ENCODE data around the gene ZNF275. TPM values are rescaled to one million over a fixed set of nuclear protein-coding genes. Genes with fewer than 3 reads are reported as not detected.

Gene ZNF275
- total and polyA plus RNA-seq, 2 of the 4 experiments (the other 2 are of a cell fraction): 6.6 to 9.7 TPM

DNA sequence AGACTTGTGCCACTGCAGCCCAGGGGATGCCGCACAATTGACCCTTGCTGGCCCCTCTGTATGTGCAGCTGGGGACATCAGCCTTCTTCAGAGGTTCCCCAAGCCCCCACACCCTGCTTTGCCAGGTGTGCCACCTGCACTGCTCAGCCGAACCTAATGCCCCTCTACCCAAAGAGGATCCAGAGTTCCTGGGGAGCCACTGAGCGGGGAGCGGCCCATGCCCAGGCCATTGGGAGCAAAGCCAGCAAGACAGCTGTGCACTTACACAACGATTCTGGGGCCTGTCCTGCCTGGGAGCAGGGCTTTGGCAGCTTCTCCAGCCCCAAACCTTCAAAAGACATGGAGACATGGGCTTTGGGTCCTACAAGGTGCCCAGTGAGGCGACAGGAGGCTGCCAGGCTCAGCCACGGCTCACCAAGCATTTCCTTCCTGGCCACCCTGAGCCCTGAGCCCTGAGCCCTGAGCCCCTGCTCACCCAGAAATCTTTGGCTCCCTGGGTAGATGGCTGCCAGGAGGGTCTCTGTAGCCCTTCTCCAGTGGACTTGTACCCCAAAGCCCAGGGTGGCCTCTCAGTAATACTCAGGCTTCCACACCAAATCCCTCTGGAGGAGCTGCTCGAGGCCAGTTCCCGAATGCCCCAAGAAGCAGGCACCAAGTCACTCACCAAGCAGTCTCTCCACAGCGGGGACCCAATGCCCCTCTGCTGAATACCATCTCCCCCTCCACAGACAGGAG, 54.2 kb downstream of the ZNF275 start:
- H4K5ac ChIP-seq (ENCODE audit: low read depth, low read length): no peak overlapping the region
- no peak overlapping the region for H2AK5ac ChIP-seq (ENCODE audit: low read depth, low read length)
- in situ Hi-C loops (cut with MboI; ENCODE audit: low sequenced_read_pairs) (no loop called here), intact Hi-C loops (cut with micrococcal nuclease) (no loop called here), dilution Hi-C loops (cut with HindIII; ENCODE audit: low sequenced_read_pairs, unreplicated experiment) (no loop called here)
- no peak overlapping the region for H2AK9ac ChIP-seq (replicated peaks; ENCODE audit: low read depth, low read length, poor library complexity)
- no peaks in the 10 kb centered on the region for H3K4me1 ChIP-seq (ENCODE audit: control insufficient read depth, insufficient read depth, low read length)
- no peaks in the 10 kb centered on the region for H3K36me3 ChIP-seq (ENCODE audit: control insufficient read depth, insufficient read depth, low read length)
- BruUV-seq (replicated peaks): no TSS peak
- ChIA-PET POLR2A (ENCODE audit: unreplicated experiment) (no interaction called here), CTCF (no interaction called here)
- H3K4me3 ChIP-seq (ENCODE audit: insufficient read depth, low read depth, low read length): no peak overlapping the region
- WGBS, 2 experiments (ENCODE audit: extremely low coverage in 2 of 2, insufficient read length in 1 of 2): 60% methylated on average over 3 of the region's 10 CpGs; no CpG with 5 or more reads in 1 of the 2 experiments
- peaks cover 3% of the 10 kb centered on the region; the same call in 1 of the 2 replicates for H3K9me3 ChIP-seq (ENCODE audit: control insufficient read depth, insufficient read depth, low read length)
- TF ChIP-seq NFE2L2 (IDR thresholded peaks at IDR 0.05; ENCODE audit: low read depth, low read length) (no peak), SMC3 (IDR thresholded peaks at IDR 0.05; ENCODE audit: low read depth, low read length) (no peak), BHLHE40 (IDR thresholded peaks at IDR 0.05; ENCODE audit: low read depth, low read length) (no peak), RCOR1 (IDR thresholded peaks at IDR 0.05; ENCODE audit: insufficient replicate concordance, low read length) (no peak), MAFK (IDR thresholded peaks at IDR 0.05; ENCODE audit: low read depth, low read length) (no peak), CEBPB (IDR thresholded peaks at IDR 0.05; ENCODE audit: low read depth, low read length) (no peak), RAD21 (IDR thresholded peaks at IDR 0.05; ENCODE audit: low read length) (no peak), RFX5 (IDR thresholded peaks at IDR 0.05; ENCODE audit: low read depth, low read length) (no peak), FOS (IDR thresholded peaks at IDR 0.05; ENCODE audit: low read depth, low read length) (no peak), USF2 (IDR thresholded peaks at IDR 0.05; ENCODE audit: low read depth, low read length) (no peak)
- TF ChIP-seq, protein P1, sequence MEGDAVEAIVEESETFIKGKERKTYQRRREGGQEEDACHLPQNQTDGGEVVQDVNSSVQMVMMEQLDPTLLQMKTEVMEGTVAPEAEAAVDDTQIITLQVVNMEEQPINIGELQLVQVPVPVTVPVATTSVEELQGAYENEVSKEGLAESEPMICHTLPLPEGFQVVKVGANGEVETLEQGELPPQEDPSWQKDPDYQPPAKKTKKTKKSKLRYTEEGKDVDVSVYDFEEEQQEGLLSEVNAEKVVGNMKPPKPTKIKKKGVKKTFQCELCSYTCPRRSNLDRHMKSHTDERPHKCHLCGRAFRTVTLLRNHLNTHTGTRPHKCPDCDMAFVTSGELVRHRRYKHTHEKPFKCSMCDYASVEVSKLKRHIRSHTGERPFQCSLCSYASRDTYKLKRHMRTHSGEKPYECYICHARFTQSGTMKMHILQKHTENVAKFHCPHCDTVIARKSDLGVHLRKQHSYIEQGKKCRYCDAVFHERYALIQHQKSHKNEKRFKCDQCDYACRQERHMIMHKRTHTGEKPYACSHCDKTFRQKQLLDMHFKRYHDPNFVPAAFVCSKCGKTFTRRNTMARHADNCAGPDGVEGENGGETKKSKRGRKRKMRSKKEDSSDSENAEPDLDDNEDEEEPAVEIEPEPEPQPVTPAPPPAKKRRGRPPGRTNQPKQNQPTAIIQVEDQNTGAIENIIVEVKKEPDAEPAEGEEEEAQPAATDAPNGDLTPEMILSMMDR (conservative IDR thresholded peaks at IDR 0.05; ENCODE audit: low read depth, low read length): no peak
- H2BK15ac ChIP-seq (ENCODE audit: low read depth, low read length): no peak overlapping the region
- no peak overlapping the region for H3K4me2 ChIP-seq (ENCODE audit: low read depth, low read length)
- no peak overlapping the region for H3K4ac ChIP-seq (ENCODE audit: low read depth, low read length)
- H3K79me1 ChIP-seq (ENCODE audit: low read depth in 1 of 2, low read length in 2 of 2): no peaks in the 10 kb centered on the region
- no peak overlapping the region for H2BK5ac ChIP-seq (ENCODE audit: low read depth, low read length, poor library complexity, severe bottlenecking)
- H3K27ac ChIP-seq (ENCODE audit: insufficient read depth, low read length): no peak overlapping the region
- peaks cover 6% of the 10 kb centered on the region for H3K27me3 ChIP-seq (ENCODE audit: control insufficient read depth, insufficient read depth, low read length)
- no peak overlapping the region for H3K14ac ChIP-seq (replicated peaks; ENCODE audit: low read depth, low read length)
- no peak overlapping the region for H3K56ac ChIP-seq (ENCODE audit: extremely low read depth, insufficient read depth, low read length)
- H3K9ac ChIP-seq (ENCODE audit: low read depth, low read length): no peak overlapping the region
- no peak overlapping the region for H2BK20ac ChIP-seq (ENCODE audit: low read depth, low read length)
- H2BK120ac ChIP-seq (ENCODE audit: low read depth, low read length): no peak overlapping the region
- no peak overlapping the region for H3K18ac ChIP-seq (ENCODE audit: low read depth, low read length)
- H3K9me1 ChIP-seq (ENCODE audit: insufficient read depth, low read length): no peaks in the 10 kb centered on the region
- ATAC-seq (ENCODE audit: low read depth) (no peak), DNase-seq (no peak)
- no peaks in the 10 kb centered on the region for H4K20me1 ChIP-seq (ENCODE audit: insufficient read depth, low read length)
- no peak overlapping the region for H3K23ac ChIP-seq (ENCODE audit: low read depth, low read length)
- no peak overlapping the region for H4K8ac ChIP-seq (ENCODE audit: low read depth in 2 of 2, low read length in 2 of 2)
- H4K91ac ChIP-seq (ENCODE audit: insufficient read depth, low read depth, low read length): no peak overlapping the region
- H2AFZ ChIP-seq (replicated peaks; ENCODE audit: low read length, poor library complexity): no peak overlapping the region
